WTC11 (cell line): Measurements from ENCODE around the gene PSD4. TPM values are rescaled to one million over a fixed set of nuclear protein-coding genes. Genes with fewer than 3 reads are reported as not detected.

Experiments
- ATAC-seq: fragments of 200-7000 bp; cut with Tn5 transposase; 2 replicates; pipeline ENCODE4 v1.10.0; 2021; ENCODE audit warnings: mild to moderate bottlenecking, moderate library complexity
- CTCF ChIA-PET: fragments of 300-600 bp; sonication (Branson Sonifier 250); formaldehyde crosslinking; loops from one replicate; lab custom pipeline; 2021; ENCODE audit warnings: antibody characterized with exemption; lab: Charles Lee
- POLR2A ChIA-PET: fragments of 350-600 bp; sonication (Branson Sonifier 250); formaldehyde crosslinking; loops from one replicate; lab custom pipeline; 2021; ENCODE audit warnings: antibody characterized with exemption; lab: Charles Lee
- DNase-seq: peaks from one replicate; pipeline ENCODE4 v3.0.0; 2021; ENCODE audit warnings: low spot score
- H3K27ac Mint-ChIP-seq: 2 replicates; pipeline ENCODE4 v1.8.0; 2021; ENCODE audit warnings: mixed read lengths
- H3K27me3 Mint-ChIP-seq: 2 replicates; pipeline ENCODE4 v1.8.0; 2021; ENCODE audit warnings: low read depth, mild to moderate bottlenecking, moderate library complexity, mixed read lengths
- H3K36me3 Mint-ChIP-seq: 2 replicates; pipeline ENCODE4 v1.8.0; 2021; ENCODE audit warnings: mixed read lengths
- H3K4me1 Mint-ChIP-seq: 2 replicates; pipeline ENCODE4 v1.8.0; 2022; ENCODE audit warnings: mixed read lengths
- H3K4me3 Mint-ChIP-seq: 2 replicates; pipeline ENCODE4 v1.8.0; 2021; ENCODE audit warnings: mild to moderate bottlenecking, moderate library complexity, mixed read lengths
- H3K9me3 Mint-ChIP-seq: 2 replicates; pipeline ENCODE4 v1.8.0; 2021; ENCODE audit warnings: mixed read lengths
- ELF4 ChIP-seq: sonication (generic); formaldehyde crosslinking; IDR thresholded peaks from 2 replicates; pipeline ENCODE4 v1.8.1; 2022; ENCODE audit warnings: low read depth, mild to moderate bottlenecking, moderate library complexity, missing genetic modification reagents
- MYBL2 ChIP-seq: sonication (generic); formaldehyde crosslinking; IDR thresholded peaks from 2 replicates; pipeline ENCODE4 v1.8.1; 2023; ENCODE audit warnings: mild to moderate bottlenecking, moderate library complexity, missing genetic modification reagents
- NR3C1 ChIP-seq: sonication (generic); formaldehyde crosslinking; conservative IDR thresholded peaks from 2 replicates; pipeline ENCODE4 v1.8.1; 2023; ENCODE audit warnings: low read depth, mild to moderate bottlenecking, missing genetic modification reagents
- PRRX2 ChIP-seq: fragments of 250-450 bp; sonication (Bioruptor Pico); IDR thresholded peaks from 2 replicates; pipeline ENCODE4 v1.8.0; 2021; ENCODE audit warnings: mild to moderate bottlenecking
- RELA ChIP-seq: sonication (generic); formaldehyde crosslinking; IDR thresholded peaks from 2 replicates; pipeline ENCODE4 v1.8.1; 2022; ENCODE audit warnings: missing genetic modification reagents, mild to moderate bottlenecking, borderline replicate concordance
- SMAD4 ChIP-seq: sonication (generic); formaldehyde crosslinking; IDR thresholded peaks from 2 replicates; pipeline ENCODE4 v1.8.0; 2022; ENCODE audit warnings: mild to moderate bottlenecking, missing genetic modification reagents
- SP1 ChIP-seq: sonication (generic); formaldehyde crosslinking; conservative IDR thresholded peaks from 2 replicates; pipeline ENCODE4 v1.8.1; 2022; ENCODE audit warnings: missing genetic modification reagents
- ZNF138 ChIP-seq: sonication (generic); formaldehyde crosslinking; conservative IDR thresholded peaks from 2 replicates; pipeline ENCODE4 v1.8.1; 2022; ENCODE audit warnings: mild to moderate bottlenecking, moderate library complexity, missing genetic modification reagents
- total RNA-seq: library from RNA; stranded (reverse); gene quantifications from 3 replicates; pipeline ENCODE4 v1.2.3, GENCODE V29; 2021
- TF ChIP-seq, protein P1 (sequence below): sonication (generic); formaldehyde crosslinking; IDR thresholded peaks from 2 replicates; pipeline ENCODE4 v1.8.1; 2022; ENCODE audit warnings: low read depth, mild to moderate bottlenecking, moderate library complexity, missing genetic modification reagents, borderline replicate concordance
- TF ChIP-seq, protein P2 (sequence below): sonication (generic); formaldehyde crosslinking; IDR thresholded peaks from 2 replicates; pipeline ENCODE4 v1.8.0; 2022; ENCODE audit warnings: mild to moderate bottlenecking, missing genetic modification reagents
- TF ChIP-seq, protein P3 (sequence below): sonication (generic); formaldehyde crosslinking; IDR thresholded peaks from 2 replicates; pipeline ENCODE4 v1.8.0; 2022; ENCODE audit warnings: mild to moderate bottlenecking, missing genetic modification reagents
- TF ChIP-seq, protein P4 (sequence below): sonication (generic); formaldehyde crosslinking; IDR thresholded peaks from 2 replicates; pipeline ENCODE4 v1.8.1; 2022; ENCODE audit warnings: mild to moderate bottlenecking, moderate library complexity, missing genetic modification reagents
- TF ChIP-seq, protein P5 (sequence below): sonication (generic); formaldehyde crosslinking; IDR thresholded peaks from 2 replicates; pipeline ENCODE4 v1.8.0; 2022; ENCODE audit warnings: mild to moderate bottlenecking, missing genetic modification reagents
- TF ChIP-seq, protein P6 (sequence below): sonication (generic); formaldehyde crosslinking; IDR thresholded peaks from 2 replicates; pipeline ENCODE4 v1.8.1; 2022; ENCODE audit warnings: mild to moderate bottlenecking, missing genetic modification reagents, moderate library complexity, borderline replicate concordance
- TF ChIP-seq, protein P7 (sequence below): sonication (generic); formaldehyde crosslinking; conservative IDR thresholded peaks from 2 replicates; pipeline ENCODE4 v1.8.1; 2023; ENCODE audit warnings: mild to moderate bottlenecking, low read depth, missing genetic modification reagents, moderate library complexity
- TF ChIP-seq, protein P8 (sequence below): sonication (generic); formaldehyde crosslinking; IDR thresholded peaks from 2 replicates; pipeline ENCODE4 v1.8.1; 2022; ENCODE audit warnings: missing genetic modification reagents, borderline replicate concordance

The PSD4 gene
- total RNA-seq, 1 experiment from 2014 or later, result 1.5 TPM

DNA sequence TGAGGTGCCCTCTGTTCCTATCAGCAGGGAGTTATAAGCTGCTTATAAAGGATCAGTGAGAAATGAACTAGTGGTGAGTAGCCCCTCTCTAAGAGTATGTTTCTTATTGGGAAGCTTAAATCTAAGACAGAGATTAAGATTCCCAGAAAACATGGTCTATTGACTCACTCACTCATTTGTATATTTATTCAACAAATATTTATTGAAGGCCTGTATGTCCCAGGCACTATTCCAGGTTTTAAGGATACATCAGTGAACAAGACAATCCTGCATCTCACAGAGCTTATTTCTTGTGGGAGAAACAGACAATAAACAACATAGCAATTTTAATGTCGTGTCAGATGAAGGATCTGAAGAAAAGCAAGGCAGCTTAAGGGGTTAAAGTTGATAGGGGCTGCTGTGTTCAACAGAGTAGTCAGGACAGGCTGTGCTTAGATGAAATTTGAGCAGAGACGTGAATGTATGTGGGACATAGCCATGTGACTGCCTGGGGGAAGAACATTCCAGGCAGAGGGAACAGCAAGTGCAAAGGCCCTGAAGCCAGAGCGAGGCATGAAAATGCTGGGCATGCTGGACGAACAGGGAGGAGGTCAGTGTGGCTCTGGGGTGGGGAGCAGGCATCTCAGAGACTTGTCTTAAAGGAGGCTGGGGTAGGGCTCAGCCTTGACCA, 14.8 kb upstream of the PSD4 start:
- no peak for ATAC-seq

DNA sequence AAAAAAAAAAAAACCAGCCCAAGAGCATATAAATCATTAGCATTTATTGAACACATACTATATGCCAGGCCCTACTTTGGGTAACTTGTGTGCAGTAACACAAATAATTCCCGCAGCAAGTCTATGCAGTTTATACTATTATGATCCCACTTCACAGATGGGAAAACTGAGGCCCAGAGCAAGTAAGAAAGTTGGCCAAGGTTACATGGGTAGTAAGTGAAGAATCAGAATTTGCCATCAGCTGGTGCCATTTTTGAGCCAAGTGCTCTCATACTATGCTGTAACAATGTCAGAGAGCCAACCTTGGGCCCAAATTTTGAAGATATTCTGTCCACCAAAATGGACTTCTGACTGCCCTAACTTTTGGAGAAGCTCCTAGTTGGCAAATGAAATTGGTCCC, 13.5 kb upstream of the PSD4 start:
- Mint-ChIP-seq H3K27ac (no peak overlapping the region), H3K27me3 (peaks cover 26% of the 10 kb centered on the region), H3K4me3 (no peak overlapping the region)
- DNase-seq, result no peak
- ChIA-PET POLR2A (no interaction called here), CTCF (interaction anchor here (1.0 kb wide), 1 partner anchor 23 kb away, joined by 3 read pairs; no protein-coding TSS in a partner anchor)
- TF ChIP-seq, protein P1, sequence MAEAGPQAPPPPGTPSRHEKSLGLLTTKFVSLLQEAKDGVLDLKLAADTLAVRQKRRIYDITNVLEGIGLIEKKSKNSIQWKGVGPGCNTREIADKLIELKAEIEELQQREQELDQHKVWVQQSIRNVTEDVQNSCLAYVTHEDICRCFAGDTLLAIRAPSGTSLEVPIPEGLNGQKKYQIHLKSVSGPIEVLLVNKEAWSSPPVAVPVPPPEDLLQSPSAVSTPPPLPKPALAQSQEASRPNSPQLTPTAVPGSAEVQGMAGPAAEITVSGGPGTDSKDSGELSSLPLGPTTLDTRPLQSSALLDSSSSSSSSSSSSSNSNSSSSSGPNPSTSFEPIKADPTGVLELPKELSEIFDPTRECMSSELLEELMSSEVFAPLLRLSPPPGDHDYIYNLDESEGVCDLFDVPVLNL, result no peak
- TF ChIP-seq ELF4 (CRISPR knock-in tag), result no peak
- TF ChIP-seq, protein P2, sequence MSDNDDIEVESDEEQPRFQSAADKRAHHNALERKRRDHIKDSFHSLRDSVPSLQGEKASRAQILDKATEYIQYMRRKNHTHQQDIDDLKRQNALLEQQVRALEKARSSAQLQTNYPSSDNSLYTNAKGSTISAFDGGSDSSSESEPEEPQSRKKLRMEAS (CRISPR knock-in tag), result no peak
- TF ChIP-seq RELA (CRISPR knock-in tag), result no peak
- TF ChIP-seq, protein P3, sequence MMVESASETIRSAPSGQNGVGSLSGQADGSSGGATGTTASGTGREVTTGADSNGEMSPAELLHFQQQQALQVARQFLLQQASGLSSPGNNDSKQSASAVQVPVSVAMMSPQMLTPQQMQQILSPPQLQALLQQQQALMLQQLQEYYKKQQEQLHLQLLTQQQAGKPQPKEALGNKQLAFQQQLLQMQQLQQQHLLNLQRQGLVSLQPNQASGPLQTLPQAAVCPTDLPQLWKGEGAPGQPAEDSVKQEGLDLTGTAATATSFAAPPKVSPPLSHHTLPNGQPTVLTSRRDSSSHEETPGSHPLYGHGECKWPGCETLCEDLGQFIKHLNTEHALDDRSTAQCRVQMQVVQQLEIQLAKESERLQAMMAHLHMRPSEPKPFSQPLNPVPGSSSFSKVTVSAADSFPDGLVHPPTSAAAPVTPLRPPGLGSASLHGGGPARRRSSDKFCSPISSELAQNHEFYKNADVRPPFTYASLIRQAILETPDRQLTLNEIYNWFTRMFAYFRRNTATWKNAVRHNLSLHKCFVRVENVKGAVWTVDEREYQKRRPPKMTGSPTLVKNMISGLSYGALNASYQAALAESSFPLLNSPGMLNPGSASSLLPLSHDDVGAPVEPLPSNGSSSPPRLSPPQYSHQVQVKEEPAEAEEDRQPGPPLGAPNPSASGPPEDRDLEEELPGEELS (CRISPR knock-in tag), result no peak
- TF ChIP-seq, protein P4, sequence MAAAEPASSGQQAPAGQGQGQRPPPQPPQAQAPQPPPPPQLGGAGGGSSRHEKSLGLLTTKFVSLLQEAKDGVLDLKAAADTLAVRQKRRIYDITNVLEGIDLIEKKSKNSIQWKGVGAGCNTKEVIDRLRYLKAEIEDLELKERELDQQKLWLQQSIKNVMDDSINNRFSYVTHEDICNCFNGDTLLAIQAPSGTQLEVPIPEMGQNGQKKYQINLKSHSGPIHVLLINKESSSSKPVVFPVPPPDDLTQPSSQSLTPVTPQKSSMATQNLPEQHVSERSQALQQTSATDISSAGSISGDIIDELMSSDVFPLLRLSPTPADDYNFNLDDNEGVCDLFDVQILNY, result no peak
- TF ChIP-seq, all 79 proteins: peak for 0
- Mint-ChIP-seq H3K36me3 (no peaks in the 10 kb centered on the region), H3K4me1 (peaks cover 17% of the 10 kb centered on the region), H3K9me3 (no peaks in the 10 kb centered on the region)
- ATAC-seq, result no peak

More for the DNA sequence above, 14.8 kb upstream of the PSD4 start:
- Mint-ChIP-seq H3K4me3 (no peak overlapping the region), H3K9me3 (no peaks in the 10 kb centered on the region), H3K27ac (no peak overlapping the region), H3K27me3 (peaks cover 30% of the 10 kb centered on the region), H3K36me3 (no peaks in the 10 kb centered on the region), H3K4me1 (peaks cover 12% of the 10 kb centered on the region)
- CTCF ChIA-PET, result interaction anchor here (3.0 to 4.9 kb wide), 3 partner anchors 21 to 79 kb away, joined by 16 to 58 read pairs (median 47); no protein-coding TSS in a partner anchor
- POLR2A ChIA-PET, result no interaction called here
- DNase-seq, result no peak
- TF ChIP-seq ELF4 (CRISPR knock-in tag) (no peak), ZNF138 (CRISPR knock-in tag) (no peak), MYBL2 (CRISPR knock-in tag) (no peak), PRRX2 (CRISPR knock-in tag) (no peak), NR3C1 (no peak), SP1 (CRISPR knock-in tag) (no peak), SMAD4 (CRISPR knock-in tag) (no peak)
- TF ChIP-seq, protein P5, sequence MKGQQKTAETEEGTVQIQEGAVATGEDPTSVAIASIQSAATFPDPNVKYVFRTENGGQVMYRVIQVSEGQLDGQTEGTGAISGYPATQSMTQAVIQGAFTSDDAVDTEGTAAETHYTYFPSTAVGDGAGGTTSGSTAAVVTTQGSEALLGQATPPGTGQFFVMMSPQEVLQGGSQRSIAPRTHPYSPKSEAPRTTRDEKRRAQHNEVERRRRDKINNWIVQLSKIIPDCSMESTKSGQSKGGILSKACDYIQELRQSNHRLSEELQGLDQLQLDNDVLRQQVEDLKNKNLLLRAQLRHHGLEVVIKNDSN, result no peak
- TF ChIP-seq, protein P6, sequence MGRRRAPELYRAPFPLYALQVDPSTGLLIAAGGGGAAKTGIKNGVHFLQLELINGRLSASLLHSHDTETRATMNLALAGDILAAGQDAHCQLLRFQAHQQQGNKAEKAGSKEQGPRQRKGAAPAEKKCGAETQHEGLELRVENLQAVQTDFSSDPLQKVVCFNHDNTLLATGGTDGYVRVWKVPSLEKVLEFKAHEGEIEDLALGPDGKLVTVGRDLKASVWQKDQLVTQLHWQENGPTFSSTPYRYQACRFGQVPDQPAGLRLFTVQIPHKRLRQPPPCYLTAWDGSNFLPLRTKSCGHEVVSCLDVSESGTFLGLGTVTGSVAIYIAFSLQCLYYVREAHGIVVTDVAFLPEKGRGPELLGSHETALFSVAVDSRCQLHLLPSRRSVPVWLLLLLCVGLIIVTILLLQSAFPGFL, result no peak
- TF ChIP-seq, protein P7, sequence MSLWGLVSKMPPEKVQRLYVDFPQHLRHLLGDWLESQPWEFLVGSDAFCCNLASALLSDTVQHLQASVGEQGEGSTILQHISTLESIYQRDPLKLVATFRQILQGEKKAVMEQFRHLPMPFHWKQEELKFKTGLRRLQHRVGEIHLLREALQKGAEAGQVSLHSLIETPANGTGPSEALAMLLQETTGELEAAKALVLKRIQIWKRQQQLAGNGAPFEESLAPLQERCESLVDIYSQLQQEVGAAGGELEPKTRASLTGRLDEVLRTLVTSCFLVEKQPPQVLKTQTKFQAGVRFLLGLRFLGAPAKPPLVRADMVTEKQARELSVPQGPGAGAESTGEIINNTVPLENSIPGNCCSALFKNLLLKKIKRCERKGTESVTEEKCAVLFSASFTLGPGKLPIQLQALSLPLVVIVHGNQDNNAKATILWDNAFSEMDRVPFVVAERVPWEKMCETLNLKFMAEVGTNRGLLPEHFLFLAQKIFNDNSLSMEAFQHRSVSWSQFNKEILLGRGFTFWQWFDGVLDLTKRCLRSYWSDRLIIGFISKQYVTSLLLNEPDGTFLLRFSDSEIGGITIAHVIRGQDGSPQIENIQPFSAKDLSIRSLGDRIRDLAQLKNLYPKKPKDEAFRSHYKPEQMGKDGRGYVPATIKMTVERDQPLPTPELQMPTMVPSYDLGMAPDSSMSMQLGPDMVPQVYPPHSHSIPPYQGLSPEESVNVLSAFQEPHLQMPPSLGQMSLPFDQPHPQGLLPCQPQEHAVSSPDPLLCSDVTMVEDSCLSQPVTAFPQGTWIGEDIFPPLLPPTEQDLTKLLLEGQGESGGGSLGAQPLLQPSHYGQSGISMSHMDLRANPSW, result no peak
- TF ChIP-seq, protein P8, sequence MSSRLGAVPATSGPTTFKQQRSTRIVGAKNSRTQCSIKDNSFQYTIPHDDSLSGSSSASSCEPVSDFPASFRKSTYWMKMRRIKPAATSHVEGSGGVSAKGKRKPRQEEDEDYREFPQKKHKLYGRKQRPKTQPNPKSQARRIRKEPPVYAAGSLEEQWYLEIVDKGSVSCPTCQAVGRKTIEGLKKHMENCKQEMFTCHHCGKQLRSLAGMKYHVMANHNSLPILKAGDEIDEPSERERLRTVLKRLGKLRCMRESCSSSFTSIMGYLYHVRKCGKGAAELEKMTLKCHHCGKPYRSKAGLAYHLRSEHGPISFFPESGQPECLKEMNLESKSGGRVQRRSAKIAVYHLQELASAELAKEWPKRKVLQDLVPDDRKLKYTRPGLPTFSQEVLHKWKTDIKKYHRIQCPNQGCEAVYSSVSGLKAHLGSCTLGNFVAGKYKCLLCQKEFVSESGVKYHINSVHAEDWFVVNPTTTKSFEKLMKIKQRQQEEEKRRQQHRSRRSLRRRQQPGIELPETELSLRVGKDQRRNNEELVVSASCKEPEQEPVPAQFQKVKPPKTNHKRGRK (CRISPR knock-in tag), result no peak
